Kidney epithelial cell (primary cell): ENCODE data around the gene PKD2L1. TPM values are rescaled to one million over a fixed set of nuclear protein-coding genes. Genes with fewer than 3 reads are reported as not detected.
"Not testable (repeated sequence)": the region's sequence is repeated elsewhere in the genome, so short reads cannot be mapped to it uniquely, and the experiment has no call there.

Source experiments
- DNase-seq: peaks from one replicate; pipeline ENCODE4 v3.0.0-alpha.2; 2010; ENCODE audit warnings: low read depth
- H3K27me3 ChIP-seq: 2 replicates; pipeline ENCODE4 v1.6.0; 2011; ENCODE audit warnings: low read length; ENCODE audit not compliant: control insufficient read depth, insufficient read depth
- H3K36me3 ChIP-seq: 2 replicates; pipeline ENCODE4 v1.5.1; 2011; ENCODE audit warnings: low read length; ENCODE audit not compliant: control insufficient read depth, insufficient read depth
- H3K4me3 ChIP-seq: 2 replicates; pipeline ENCODE4 v1.5.1; 2011; ENCODE audit warnings: low read depth, mild to moderate bottlenecking, control low read depth, low read length
- total RNA-seq: library from RNA; depleted of rRNA; stranded (reverse); fragments of >200 nt; gene quantifications from 2 replicates; pipeline ENCODE4 v1.2.3, GENCODE V29; 2015
- TF ChIP-seq, protein P1 (sequence below): IDR thresholded peaks from 2 replicates; pipeline ENCODE4 v1.5.1; 2011; ENCODE audit warnings: mild to moderate bottlenecking, moderate library complexity, low read length, control low read depth, inconsistent platforms; ENCODE audit not compliant: insufficient read depth, poor library complexity, severe bottlenecking

Gene PKD2L1
- total RNA-seq, 1 donor from 2014 or later, result not detected

DNA sequence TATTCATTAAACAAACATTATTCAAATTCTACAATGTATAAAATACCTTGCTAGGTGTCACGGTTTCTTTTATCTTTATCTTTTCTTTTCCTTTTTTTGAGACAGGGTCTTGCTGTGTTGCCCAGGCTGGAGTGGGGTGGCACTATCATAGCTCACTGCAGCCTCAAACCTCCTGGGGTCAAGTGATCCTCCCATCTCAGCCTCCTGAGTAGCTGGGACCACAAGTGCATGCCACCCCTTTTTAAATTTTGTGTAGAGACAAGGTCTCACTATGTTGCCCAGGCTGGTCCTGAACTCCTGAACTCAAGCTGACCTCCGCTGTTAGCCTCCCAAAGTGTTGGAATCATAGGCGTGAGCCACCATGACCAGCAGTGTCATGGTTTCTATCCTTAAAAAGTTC is 25.6 kb downstream of the PKD2L1 start:
- Histone ChIP-seq H3K4me3 (no peak overlapping the region), H3K27me3 (peaks cover 6% of the 10 kb centered on the region), H3K36me3 (no peaks in the 10 kb centered on the region)
- no peak for DNase-seq
- TF ChIP-seq, protein P1, sequence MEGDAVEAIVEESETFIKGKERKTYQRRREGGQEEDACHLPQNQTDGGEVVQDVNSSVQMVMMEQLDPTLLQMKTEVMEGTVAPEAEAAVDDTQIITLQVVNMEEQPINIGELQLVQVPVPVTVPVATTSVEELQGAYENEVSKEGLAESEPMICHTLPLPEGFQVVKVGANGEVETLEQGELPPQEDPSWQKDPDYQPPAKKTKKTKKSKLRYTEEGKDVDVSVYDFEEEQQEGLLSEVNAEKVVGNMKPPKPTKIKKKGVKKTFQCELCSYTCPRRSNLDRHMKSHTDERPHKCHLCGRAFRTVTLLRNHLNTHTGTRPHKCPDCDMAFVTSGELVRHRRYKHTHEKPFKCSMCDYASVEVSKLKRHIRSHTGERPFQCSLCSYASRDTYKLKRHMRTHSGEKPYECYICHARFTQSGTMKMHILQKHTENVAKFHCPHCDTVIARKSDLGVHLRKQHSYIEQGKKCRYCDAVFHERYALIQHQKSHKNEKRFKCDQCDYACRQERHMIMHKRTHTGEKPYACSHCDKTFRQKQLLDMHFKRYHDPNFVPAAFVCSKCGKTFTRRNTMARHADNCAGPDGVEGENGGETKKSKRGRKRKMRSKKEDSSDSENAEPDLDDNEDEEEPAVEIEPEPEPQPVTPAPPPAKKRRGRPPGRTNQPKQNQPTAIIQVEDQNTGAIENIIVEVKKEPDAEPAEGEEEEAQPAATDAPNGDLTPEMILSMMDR, result no peak

DNA sequence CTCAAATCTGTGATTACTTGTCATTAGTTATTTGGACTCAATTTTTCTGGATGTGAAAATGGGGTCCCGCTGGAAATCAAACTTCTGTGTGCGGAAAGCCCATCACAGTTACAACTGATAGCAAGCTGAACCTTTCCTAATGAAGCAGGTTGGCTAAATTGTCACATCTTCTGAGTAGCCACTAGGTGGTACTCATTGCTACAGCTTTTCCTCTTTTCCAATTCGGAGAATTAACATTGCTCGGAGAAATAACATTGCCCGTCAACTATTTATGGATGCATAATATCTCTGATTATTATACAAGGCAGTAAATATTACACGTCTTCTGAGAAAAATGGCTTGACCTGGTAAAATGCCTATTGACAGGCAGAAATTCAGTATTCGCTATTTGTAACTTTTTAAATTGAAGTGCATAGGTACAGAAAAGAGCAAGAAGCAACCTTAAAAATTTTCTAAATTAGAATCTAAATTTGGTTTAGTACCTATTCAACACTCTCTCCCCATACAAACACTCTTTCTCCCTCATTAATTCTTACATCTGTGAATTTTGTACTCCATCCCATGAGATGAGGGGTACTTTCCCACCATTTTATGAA is 26.2 kb downstream of the PKD2L1 start:
- Histone ChIP-seq H3K27me3 (peaks cover 6% of the 10 kb centered on the region), H3K36me3 (no peaks in the 10 kb centered on the region), H3K4me3 (no peak overlapping the region)
- DNase-seq, result peak; percentile 4
- TF ChIP-seq, protein P1, result peak; percentile 67

DNA sequence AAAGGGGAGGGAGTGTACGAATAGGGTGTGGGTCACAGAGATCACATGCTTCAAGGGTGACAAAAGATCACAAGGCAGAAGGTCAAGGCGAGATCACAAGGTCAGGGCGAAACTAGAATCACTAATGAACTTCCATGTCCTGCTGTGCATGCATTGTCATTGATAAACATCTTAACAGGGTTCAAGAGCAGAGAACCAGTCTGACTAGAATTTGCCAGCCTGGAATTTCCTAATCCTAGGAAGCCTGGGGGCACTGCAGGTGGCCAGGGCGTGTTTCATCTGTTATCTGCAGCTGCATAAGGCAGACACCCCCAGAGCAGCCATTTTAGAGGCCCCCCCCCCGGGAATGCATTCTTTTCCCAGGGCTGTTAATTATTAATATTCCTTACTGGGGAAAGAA is 28.9 kb downstream of the PKD2L1 start:
- H3K27me3 ChIP-seq, result peaks cover 15% of the 10 kb centered on the region
- not testable (repeated sequence) for DNase-seq, H3K36me3 ChIP-seq, H3K4me3 ChIP-seq

DNA sequence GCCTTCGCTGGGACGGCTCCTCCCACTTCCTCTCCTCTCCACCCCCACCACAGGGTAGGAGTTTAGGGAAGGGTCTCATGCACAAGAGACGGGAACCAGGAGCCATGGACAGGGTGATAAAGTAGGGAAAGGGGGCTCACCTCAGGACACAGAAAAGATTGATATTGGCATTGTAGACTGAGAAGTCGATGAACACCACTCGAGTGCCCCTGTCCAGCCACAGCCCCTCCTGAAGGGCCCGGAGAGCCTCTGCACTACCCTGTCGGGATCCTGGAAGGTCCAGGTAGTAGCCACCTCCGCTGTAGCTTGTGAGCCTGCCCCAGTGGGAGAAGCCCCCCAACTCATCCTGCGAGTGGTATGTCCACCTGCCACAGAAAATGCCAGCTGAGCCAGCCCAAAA is 32.8 kb downstream of the PKD2L1 start:
- Histone ChIP-seq H3K4me3 (no peak overlapping the region), H3K36me3 (no peaks in the 10 kb centered on the region), H3K27me3 (peaks cover 25% of the 10 kb centered on the region)
- TF ChIP-seq, protein P1, result no peak
- no peak for DNase-seq

DNA sequence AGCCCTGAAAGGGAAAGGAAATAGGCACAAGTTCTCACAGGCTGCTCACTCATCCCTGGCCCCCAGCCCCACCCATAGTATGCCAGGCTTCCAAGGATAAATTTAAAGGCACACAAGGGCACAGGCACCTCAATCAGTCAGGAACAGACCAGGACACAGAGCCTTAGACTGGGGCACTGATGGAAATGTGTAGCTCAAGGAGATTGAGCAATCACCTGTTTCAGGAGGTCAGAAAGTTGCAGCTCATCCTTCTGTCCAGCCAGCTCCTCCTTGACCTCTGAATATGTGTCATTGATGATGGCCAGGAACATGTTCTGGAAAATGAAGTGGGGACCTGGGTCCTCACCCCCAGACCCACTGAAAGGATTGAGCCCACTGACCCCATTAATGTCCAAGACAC is 37.0 kb downstream of the PKD2L1 start:
- Histone ChIP-seq H3K4me3 (no peak overlapping the region), H3K27me3 (peaks cover 23% of the 10 kb centered on the region), H3K36me3 (no peaks in the 10 kb centered on the region)
- TF ChIP-seq, protein P1, result no peak
- no peak for DNase-seq

DNA sequence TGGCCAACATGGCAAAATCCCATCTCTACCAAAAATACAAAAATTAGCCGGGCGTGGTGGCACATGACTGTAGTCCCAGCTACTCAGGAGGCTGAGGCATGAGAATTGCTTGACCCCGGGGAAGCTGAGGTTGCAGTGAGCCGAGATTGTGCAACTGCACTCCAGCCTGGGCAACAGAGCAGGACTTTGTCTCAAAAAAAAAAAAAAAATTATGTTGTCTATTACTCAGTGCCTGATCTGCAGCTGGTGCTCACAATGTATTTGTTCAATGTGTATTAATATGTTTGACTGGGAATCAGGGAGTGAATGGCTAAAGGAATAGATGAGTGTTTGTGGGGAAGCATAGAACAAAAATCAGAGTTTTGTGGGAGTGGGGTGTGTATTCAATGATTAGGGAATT is 37.7 kb downstream of the PKD2L1 start:
- H3K4me3 ChIP-seq, DNase-seq, H3K36me3 ChIP-seq: not testable (repeated sequence)
- H3K27me3 ChIP-seq, result peaks cover 21% of the 10 kb centered on the region

DNA sequence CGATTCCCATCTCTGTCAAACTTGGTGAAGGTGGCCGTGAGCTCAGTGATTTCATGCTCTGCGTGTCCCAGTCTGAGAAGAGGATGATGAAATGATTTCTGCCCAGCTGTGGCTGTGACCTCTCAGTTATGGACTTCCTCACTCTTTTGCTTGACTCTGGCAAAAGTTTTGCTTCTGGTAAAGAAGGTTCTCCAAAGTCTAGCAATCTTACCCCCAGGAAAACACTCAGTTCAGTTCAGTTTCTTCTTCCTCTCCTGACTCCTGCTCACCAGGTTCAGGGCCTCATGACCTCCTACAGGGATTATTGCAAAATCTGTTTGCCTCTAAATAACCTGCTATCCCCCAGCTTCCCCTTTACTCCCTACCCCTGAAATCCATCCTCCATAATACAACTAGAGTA is 38.7 kb downstream of the PKD2L1 start:
- TF ChIP-seq, protein P1, result no peak
- no peaks in the 10 kb centered on the region for H3K36me3 ChIP-seq
- DNase-seq, result no peak
- H3K4me3 ChIP-seq, result no peak overlapping the region
- peaks cover 16% of the 10 kb centered on the region for H3K27me3 ChIP-seq
